Chondrocyte (in vitro differentiated cells): ENCODE measurements around the gene TMEM150C. TPM values are rescaled to one million over a fixed set of nuclear protein-coding genes. Genes with fewer than 3 reads are reported as not detected.

Experiments
- DNase-seq: peaks from one replicate; pipeline ENCODE4 v3.0.0; 2021; ENCODE audit warnings: mixed read lengths, low spot score
- H3K27ac Mint-ChIP-seq: one replicate; pipeline ENCODE4 v1.8.0; 2021; ENCODE audit warnings: mild to moderate bottlenecking, moderate library complexity, mixed read lengths; ENCODE audit not compliant: unreplicated experiment
- H3K27me3 Mint-ChIP-seq: 2 replicates; pipeline ENCODE4 v1.8.0; 2021; ENCODE audit warnings: low read depth, mixed read lengths
- H3K36me3 Mint-ChIP-seq: 2 replicates; pipeline ENCODE4 v1.8.0; 2021; ENCODE audit warnings: low read depth, mixed read lengths
- H3K4me1 Mint-ChIP-seq: 2 replicates; pipeline ENCODE4 v1.8.0; 2021; ENCODE audit warnings: low read depth, mild to moderate bottlenecking, mixed read lengths
- H3K4me3 Mint-ChIP-seq: one replicate; pipeline ENCODE4 v1.8.0; 2021; ENCODE audit warnings: mild to moderate bottlenecking, moderate library complexity, mixed read lengths; ENCODE audit not compliant: unreplicated experiment
- H3K9me3 Mint-ChIP-seq: 2 replicates; pipeline ENCODE4 v1.8.0; 2021; ENCODE audit warnings: low read depth, mixed read lengths
- CTCF ChIP-seq: fragments of 200-600 bp; sonication (generic); IDR thresholded peaks from 2 replicates; pipeline ENCODE4 v1.5.0; 2021; ENCODE audit warnings: antibody characterized with exemption, mild to moderate bottlenecking, moderate library complexity
- total RNA-seq: library from RNA; stranded (reverse); gene quantifications from 3 replicates; pipeline ENCODE4 v1.2.1, GENCODE V29; 2021

Gene TMEM150C
- total RNA-seq, 1 donor from 2014 or later = 2.3 TPM

GRCh38 chr4:82525307-82525911, 36.4 kb downstream of the TMEM150C start:
- DNase-seq = no peak
- TF ChIP-seq CTCF = no peak

GRCh38 chr4:82524570-82525152, 37.1 kb downstream of the TMEM150C start:
- Mint-ChIP-seq H3K4me3 (no peak overlapping the region), H3K27me3 (no peaks in the 10 kb centered on the region), H3K36me3 (no peaks in the 10 kb centered on the region), H3K4me1 (no peaks in the 10 kb centered on the region), H3K27ac (no peak overlapping the region), H3K9me3 (no peaks in the 10 kb centered on the region)
- no peak for DNase-seq
- no peak for TF ChIP-seq CTCF

More at GRCh38 chr4:82525307-82525911, 36.4 kb downstream of the TMEM150C start:
- Mint-ChIP-seq H3K27ac (no peak overlapping the region), H3K4me3 (no peak overlapping the region), H3K27me3 (no peaks in the 10 kb centered on the region), H3K36me3 (no peaks in the 10 kb centered on the region), H3K4me1 (no peaks in the 10 kb centered on the region), H3K9me3 (no peaks in the 10 kb centered on the region)

- Mint-ChIP-seq H3K27ac (no peak overlapping the region), H3K27me3 (no peaks in the 10 kb centered on the region), H3K4me1 (peaks cover 8% of the 10 kb centered on the region), H3K36me3 (no peaks in the 10 kb centered on the region), H3K4me3 (no peak overlapping the region), H3K9me3 (no peaks in the 10 kb centered on the region)
- TF ChIP-seq CTCF = no peak
- no peak for DNase-seq
These were observed 38.6 kb downstream of the TMEM150C start for GRCh38 chr4:82523179-82523578.

- no peak for DNase-seq
- H3K4me1 Mint-ChIP-seq = peaks cover 10% of the 10 kb centered on the region
- no peak for TF ChIP-seq CTCF
- no peaks in the 10 kb centered on the region for H3K27me3 Mint-ChIP-seq
- no peak overlapping the region for H3K27ac Mint-ChIP-seq
- no peaks in the 10 kb centered on the region for H3K9me3 Mint-ChIP-seq
- no peak overlapping the region for H3K4me3 Mint-ChIP-seq
- H3K36me3 Mint-ChIP-seq = no peaks in the 10 kb centered on the region
These were observed 39.3 kb downstream of the TMEM150C start for GRCh38 chr4:82522472-82522871.

- no peak for DNase-seq
These were observed 40.5 kb downstream of the TMEM150C start for GRCh38 chr4:82521283-82521682.

More at GRCh38 chr4:82521283-82521682, 40.5 kb downstream of the TMEM150C start:
- Mint-ChIP-seq H3K4me1 (peaks cover 18% of the 10 kb centered on the region), H3K36me3 (no peaks in the 10 kb centered on the region), H3K9me3 (no peaks in the 10 kb centered on the region), H3K27me3 (no peaks in the 10 kb centered on the region), H3K27ac (no peak overlapping the region), H3K4me3 (no peak overlapping the region)
- TF ChIP-seq CTCF = no peak
